Effector CD8-positive, alpha-beta T cell (primary cell): ENCODE data around the gene BCL2L12.

Source experiments
- DNase-seq: peaks from one replicate; lab custom pipeline; 2025; lab: John Stamatoyannopoulos, UW

Gene BCL2L12

DNA sequence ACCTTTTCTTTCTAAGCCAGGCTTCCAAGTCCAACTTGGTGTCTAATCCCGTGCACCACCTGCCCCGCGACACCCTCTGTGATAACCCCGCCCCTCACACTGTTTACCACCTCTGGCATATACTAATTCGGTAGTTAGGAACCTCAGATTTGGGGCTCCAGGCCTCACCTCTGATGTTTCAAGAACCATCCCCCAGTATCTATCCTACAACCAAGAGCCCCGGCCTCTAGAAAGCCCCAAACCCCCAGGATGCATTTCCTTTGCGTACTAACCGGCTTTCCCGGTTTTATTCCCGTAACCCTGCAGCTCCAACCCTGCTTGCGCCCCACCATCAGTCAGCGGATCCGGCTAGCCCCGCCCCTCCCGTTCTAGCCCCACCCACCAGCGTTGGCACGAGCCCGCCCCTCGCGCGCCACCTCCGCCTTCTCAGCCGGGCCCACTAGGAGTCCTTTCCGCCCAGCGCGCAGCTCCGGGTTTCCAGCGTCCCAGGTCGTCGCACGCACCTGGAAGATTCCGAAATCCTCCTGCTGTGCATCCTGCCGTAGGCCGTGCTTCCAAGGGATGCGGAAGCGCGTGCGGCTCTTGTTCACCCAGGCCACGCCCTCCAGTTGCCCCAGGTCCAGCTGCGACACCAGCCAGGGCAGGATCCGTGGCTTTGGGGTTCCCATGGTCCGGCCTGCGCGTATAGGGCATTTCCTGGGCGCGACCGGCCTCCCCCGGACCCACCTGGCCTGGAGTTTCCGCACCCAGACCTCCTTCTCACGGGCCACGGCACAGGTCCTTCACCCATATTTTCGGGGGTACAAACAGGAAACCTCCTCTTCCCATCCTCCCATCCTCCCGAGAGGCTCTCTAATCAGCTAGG, 1.3 kb upstream of the BCL2L12 start:
- DNase-seq = peak; percentile 87

DNA sequence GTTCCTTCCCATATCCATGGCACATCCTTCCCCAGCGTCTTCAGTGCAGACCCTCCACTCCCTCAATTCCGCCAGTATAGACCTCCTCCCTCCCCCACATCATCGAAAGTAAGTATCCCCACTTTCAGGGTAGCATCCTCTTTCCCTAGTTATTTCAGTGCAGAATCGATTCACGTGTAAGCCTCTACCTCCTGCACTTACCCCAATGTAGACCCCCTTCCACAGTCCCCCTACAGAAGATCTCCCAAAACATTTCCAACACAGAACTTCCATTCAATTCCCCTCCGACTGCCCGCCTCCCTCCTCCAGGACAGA, 740 bp upstream of the BCL2L12 start:
- no peak for DNase-seq

DNA sequence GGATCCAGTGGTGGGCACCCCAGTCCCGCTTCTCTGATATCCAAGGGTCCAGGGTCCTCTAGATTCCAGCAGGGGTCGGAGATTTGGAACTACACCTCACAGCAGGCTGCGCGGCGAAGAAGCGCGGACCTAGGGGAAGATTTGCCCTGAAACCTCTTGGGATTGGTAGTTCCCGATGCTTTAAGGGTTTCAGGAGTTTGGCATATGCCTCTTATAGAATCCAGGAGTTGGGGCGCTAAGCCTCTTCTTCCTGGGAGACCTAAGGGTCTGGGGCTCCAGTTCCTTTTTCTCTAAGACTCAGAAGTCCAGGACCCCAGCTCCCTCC, 349 bp downstream of the BCL2L12 start:
- DNase-seq = no peak

DNA sequence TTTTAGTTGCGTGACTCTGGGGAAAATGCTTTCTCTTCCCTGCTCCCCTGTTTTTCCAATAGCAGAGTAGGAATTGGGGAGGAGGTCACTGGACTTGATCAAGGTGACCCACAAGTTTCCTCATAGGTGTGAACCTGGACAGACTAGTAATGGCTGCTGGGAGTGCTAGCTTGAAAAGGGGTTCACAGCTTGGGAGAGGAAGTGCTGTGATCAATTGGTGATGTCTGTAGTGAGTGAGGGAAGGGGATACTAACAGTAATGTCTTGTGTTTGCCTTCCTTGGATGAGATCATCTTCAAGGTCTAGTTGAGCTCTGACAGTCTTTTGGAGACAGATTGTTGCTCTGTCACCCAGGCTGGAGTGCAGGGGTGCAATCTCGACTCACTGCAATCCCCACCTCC, 1.7 kb downstream of the BCL2L12 start:
- DNase-seq = no peak

DNA sequence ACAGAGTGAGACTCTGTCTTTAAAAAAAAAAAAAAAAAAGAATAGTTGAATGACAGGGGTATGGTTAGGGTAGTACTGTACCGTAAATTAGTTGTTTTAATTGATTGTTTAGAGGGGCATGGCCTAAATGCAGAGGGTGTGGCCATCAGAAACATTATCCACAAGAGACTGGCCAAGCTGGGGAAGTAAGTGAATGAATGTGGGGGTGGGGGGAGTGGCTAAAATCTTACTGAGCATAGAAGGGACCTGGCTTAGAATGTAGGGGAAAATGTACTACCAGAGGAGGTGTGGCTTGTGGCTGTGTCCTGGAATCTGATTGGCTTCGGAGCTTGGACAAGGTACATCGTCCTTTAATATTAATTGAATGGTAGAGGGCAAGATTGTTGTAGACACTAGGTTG, 3.8 kb downstream of the BCL2L12 start:
- no peak for DNase-seq

DNA sequence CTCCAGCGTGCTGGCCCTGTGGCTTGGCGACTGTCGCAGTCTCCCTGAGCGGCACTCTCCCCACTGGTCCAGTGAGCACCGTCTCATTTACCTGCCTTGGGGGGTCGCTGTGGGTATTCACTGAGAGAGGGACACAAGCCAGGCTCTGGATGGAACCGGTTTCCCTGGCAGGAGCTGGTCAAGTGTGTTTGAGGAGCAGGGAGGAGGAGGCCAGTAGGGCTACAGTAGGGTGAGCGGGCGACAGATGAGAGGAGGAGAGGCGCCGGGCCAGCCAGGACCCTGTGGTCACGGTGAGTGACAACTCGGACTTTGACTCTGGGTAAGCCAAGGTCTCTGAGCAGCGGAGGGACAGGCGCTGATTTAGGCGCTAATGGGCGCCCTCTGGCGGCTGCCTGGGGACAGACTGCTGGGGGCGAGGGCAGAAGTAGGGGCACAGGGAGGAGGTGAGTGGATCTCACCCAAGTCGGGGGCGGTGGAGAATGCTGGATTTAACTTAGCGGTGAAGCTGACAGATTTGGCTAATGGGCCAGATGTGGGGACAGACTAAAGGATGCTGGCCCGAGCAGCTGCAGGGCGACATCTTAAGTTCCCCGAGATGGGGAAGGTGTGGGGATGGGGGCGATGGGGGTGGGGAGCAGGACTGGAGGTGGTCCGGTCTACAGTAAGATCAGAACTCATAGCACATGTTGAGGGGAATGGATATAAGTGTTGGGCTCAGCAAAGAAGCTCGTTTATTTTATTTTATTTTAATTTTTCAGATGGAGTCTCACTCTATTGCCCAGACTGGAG, 6.6 kb downstream of the BCL2L12 start:
- peak; percentile 68 for DNase-seq

DNA sequence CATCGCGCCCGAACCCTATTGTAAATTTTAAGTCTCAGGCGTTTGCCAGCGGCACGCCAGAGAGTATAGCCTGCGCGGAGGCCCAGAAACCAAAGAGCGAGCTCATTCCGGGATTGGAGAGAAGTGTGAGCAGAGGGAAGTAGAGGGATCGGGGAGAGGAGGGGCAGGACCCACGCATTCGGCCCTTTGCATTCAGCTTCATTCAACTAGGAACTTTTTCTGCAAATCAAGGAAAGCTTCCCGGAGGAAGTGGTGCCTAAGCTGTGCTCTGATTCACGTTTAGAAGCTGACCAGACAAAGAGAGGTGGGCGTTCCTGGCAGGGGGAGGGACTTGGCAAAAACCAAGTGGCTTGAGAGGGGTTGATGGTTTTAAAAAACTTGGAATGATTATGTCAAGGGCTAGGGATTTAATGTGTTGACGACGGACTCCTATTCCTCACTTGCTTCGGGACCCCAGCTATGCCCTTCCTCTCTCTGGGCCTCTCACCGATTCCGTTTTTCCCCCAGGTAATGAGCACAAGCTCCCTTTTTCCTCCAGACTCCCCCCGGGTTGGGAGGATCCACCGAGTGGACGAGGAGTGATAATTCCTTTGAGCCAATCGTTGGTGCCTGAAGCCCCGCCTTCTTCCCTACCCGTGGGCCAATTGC, 10.5 kb downstream of the BCL2L12 start:
- peak; percentile 59 for DNase-seq

DNA sequence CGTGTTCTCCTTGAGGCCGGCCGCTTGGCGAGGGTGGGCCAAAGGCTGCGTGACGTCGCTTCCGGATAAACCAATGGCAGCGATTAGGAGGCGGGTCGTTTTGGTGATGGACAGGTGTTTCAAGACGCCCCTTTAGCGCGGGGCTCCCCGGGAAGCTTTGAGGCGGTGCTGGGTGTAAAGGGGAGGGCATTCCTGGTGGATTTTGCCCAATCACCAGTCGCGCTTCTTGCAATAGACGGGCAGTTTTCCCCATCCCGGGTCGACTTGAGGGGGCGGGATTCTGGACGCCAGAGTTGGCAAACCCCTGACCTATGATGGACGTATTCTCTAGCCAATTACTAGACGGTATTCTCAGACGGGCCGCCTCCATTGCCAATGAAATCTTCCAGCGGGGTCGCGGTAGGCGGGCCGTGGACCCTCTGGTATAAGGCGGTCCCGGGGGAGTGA, 11.1 kb downstream of the BCL2L12 start:
- peak; percentile 97 for DNase-seq

DNA sequence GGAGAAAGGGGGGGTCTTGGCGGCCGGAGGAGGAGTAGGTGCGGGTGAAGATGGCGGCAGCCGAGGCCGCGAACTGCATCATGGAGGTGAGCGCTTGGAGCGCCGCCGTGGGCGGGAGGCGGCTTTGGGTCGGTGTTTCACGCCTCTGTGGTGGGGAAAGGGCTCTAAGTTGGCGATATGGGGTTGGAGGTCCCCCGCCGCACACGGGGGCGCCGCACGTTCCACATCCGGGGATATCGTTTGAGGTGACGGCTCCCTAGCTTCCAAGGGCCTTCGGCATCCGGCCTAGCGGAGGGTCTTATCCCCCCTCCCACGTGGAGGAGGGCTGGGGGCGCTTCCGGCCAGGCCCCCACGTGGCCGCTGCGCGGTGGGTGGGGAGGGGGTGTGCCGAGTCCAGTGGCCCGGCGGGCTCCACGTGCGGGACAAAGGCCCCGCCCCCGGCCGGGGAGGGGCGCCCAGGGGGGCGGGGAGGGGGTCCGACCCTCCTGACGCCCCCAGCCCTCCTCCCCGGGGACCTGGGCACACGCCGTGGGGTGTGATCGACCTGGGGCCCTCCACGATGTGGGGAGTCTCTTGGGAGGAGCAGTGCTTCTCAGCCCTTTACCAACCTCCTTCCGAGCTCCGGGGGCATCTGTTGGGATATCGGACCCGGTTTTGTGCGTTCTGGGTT, 11.6 kb downstream of the BCL2L12 start, which contains the start of gene PRMT1:
PRMT1 (plus strand) TSS at position 41 of the 670 bp plus-strand sequence; CDS start at position 51, 10 bp downstream.
- DNase-seq = peak; percentile 56

DNA sequence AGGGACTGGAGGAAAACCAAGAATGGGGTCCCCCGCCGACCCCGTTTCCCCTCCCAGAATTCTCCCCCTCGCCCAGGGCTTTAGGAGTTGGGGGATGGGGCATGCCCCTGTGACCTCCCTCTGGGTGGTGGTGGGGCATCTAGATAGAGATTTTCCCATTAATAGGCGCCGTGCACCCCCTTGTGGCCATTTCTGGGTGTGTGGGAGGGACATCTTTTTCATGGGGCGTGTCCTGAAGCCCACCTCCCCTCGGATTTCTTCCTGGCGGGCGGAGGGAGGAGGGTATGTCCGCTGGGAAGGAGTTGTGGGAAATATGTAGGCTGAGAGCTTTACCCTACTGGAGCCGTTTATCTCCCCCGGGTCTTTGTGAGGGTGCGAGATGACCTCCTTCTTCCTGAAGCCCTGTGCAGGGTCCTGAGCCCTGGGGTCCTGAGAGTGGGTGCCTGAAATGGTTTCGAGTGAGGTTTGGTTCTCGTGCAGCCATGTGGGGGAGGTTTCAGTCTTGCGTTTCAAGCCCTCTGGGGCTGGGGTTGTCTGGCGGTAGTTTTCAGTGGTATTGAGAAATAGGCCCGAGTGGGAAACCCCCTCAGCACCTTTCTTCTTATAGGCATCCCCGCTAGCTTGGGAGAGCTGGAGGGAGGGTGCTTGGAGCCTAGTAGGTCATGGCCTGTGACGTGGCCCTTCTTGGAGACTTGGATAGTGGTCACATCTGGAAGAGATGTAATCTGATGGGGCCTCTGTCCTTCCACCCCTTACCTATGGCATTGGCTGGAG, 12.4 kb downstream of the BCL2L12 start:
- DNase-seq = peak; percentile 73

DNA sequence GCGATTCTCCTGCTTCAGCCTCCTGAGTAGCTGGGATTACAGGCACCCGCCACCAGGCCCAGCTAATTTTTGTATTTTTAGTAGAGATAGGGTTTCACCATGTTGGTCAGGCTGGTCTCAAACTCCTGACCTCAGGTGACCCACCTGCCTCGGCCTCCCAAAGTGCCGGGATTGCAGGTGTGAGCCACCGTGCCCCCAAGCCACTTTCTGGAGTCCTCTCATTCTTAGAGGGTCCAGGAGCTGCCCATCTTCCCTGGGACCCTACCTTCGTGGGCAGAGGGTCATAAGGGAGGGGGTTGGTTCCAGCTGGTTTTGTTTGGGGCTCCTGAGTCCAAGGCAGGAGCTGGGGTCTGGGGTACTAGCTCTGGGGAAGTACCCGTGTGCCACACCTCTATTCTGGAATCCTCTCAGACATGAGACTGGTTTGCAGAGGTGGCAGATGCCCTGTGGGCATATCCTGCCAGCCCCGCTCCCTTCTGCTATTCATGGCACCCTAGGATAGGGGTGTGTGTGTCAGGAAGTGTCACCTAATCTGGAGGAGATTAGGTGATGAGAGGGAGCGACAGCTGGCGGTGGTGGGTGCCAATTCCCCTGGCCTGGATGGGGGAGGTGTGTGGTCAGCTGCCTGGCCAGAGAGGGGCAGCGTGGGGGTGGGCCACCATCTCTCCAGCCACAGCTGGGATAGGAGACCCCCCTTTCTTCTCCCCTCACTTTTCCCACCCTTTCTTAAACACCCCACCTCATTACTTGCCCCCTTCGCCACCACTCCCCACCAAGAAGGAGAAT, 13.4 kb downstream of the BCL2L12 start:
- no peak for DNase-seq

DNA sequence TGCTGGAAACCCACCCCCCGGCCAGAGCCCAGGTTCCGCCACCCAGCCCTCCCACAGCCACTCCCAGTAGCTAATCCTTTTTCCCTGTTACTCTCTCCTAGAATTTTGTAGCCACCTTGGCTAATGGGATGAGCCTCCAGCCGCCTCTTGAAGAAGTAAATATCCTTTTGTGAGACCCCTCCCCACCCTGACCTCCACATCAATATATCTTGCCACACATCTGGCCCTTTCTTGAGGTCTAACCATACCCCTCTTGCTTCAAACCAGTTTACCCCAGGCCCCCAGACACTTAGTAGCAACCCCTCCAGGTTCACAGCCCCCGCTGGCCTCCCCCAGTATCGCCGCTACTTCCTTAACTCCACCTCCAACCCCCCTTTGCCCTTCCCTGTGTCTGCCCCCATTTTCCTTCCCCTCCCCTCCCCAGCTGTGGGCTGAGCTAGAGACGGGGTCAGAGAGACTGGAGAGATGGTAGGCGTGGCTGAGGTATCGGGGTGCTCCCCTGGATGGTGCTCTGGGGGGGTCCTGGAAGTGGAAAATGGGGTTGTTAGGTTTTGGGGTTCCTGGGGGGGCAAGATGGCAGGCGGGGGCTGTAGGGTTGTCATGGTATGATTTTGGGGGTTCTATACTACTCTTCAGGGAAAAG, 14.2 kb downstream of the BCL2L12 start:
- no peak for DNase-seq

DNA sequence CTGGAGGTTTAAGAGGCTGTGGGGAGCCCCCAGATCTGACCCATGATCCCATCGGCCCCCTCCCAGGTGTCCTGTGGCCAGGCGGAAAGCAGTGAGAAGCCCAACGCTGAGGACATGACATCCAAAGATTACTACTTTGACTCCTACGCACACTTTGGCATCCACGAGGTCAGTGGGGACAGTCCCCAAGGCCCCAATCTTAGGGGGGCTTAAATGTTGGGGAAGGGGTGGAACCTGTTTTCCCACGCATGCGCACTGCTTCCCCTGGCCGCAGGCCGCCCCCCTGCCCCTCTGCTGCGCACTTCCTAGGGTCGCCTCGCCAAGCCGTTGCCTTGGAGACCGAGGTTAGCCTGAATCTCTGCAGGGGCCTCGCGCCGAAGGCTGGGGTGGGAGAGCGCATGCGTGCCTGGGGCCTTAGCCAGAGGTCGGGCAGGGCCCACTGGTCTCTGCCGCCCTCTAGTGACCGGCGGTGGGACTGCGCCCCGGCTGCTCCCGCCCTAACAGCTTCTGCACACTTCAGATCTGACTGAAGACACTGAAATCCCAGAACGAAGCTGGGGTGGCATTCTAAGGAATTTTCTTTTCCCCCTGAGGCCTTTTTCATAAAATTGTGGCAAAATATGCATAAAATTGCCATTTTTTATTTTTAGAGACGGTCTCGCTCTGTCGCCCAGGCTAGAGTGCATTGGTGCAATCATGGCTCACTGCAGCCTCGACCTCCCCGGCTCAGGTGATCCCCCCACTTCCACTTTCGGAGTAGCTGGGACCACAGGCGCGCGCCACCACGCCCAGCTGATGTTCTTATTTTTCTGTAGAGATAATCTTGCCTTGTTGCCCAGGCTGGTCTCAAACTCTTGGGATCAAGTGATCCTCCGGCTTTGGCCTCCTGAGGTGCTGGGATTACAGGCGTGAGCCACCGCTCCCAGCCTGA, 15.0 kb downstream of the BCL2L12 start:
- peak; percentile 89 for DNase-seq

DNA sequence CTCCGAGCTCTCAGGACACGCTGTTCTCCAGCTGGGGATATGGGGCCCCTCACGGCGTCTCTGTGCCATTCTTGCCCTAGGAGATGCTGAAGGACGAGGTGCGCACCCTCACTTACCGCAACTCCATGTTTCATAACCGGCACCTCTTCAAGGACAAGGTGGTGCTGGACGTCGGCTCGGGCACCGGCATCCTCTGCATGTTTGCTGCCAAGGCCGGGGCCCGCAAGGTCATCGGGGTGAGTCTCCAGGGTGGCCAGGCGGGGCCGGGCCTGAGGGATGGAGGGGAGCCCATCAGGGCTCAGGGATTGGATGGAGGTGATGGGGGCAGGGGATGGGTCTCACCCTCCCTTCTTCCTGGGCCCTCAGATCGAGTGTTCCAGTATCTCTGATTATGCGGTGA, 16.1 kb downstream of the BCL2L12 start:
- no peak for DNase-seq

DNA sequence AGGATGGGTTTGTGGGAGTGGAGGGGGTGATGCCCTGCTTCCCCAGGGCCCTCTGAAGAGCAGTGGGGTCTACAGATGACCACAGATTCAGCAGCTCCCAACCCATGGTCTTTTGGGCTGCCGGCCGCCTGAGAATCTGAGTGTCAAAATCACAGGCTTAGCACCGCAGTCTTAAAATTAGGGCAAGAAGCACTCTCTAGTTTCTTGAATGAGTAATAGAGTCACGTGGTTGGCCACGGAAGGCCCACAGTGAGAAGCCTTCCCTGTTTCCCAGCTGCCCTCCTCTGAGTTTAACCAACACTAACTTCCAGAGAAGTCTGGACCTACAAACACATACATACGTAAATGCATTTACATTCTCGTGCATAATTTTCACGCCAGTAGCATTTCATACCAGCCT, 16.5 kb downstream of the BCL2L12 start:
- no peak for DNase-seq

DNA sequence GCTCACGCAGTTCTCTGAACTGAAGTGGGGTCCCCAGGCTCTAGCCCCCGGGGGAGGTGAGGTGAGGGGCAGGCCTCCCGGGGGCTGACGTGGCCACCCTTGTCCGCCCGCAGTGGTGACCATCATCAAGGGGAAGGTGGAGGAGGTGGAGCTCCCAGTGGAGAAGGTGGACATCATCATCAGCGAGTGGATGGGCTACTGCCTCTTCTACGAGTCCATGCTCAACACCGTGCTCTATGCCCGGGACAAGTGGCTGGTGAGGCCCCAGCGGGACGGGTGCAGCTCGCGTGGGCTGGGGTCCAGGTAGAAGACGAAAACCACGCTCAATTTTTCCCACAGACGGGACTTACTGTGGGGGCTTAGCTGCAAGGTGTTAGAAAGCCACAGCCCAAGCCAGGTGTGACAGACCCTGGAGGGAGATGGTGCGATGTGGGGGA, 18.1 kb downstream of the BCL2L12 start:
- no peak for DNase-seq

DNA sequence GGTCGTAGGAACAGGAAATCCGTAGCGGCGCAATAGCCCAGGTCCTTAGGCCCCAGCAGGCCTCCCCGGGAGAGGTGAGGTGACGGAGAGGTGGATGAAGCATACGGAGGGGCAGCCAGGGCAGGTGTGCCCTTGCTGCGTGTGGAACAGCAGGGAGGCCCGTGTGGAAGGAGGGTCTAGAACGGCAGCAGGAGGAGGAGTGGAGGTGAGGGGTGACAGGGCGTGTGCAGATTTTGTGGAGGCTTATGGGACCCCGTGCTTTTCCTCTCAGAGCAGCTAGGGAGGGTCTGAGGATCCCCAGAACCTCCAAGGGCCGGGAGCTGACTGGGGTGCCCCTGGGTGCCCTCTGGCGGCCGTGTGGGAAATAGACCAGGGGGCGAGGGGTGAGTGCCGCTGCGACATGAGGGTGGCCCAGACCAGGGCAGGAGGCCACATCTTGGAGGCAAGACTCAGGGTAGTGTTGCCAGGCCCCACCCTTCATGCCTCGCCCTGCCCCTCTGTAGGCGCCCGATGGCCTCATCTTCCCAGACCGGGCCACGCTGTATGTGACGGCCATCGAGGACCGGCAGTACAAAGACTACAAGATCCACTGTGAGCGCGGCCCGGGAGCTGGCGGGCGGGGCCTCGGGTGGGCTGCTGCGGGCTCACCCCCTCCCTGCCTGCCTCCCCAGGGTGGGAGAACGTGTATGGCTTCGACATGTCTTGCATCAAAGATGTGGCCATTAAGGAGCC, 18.7 kb downstream of the BCL2L12 start:
- DNase-seq = no peak

DNA sequence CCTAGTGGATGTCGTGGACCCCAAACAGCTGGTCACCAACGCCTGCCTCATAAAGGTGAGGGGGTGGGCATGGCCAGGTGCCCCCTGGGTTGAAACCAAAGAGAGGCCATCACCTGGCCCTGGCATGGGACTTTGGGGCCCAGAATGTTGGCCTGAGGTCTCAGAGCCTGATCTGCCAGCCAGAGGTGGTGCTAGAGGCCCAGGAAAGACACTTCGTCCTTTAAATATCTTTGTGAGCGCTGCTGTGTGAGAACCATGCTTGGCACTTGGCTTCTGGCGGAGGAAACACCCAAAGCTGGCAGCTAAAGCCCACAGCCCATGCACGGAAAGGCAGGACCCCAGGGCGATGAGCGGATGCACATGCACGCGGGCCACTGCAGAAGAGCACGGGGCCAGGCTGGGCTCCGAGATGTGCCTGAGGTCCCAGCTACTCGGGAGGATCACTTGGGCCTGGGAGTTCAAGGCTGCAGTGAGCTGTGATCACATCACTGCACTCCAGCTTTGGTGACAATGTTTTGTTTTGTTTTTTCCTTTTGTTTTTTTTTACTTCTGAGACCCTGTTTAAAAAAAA, 19.3 kb downstream of the BCL2L12 start:
- no peak for DNase-seq
